ENCODE results near the gene SH3GLB1. TPM values are rescaled to one million over a fixed set of nuclear protein-coding genes. Genes with fewer than 3 reads are reported as not detected.

SH3GLB1 gene
- 42.9 and 45.4 TPM in 2 replicates for total RNA-seq

GRCh38 chr1:86704458-86704971 lies at the start of gene SH3GLB1:
TSS of gene SH3GLB1 (plus strand) at chr1:86704576. CDS start at chr1:86704900, 324 bp downstream.

Other genes starting within 250 kb of the SH3GLB1 start
- gene CLCA1, start 235.6 kb upstream of the SH3GLB1 start, total RNA-seq = not detected in 2 replicates
- gene CLCA4, start 157.5 kb upstream of the SH3GLB1 start, total RNA-seq = not detected in 2 replicates
- gene SELENOF, start 209.6 kb downstream of the SH3GLB1 start, total RNA-seq = 213 and 260 TPM in 2 replicates
- 21.1 and 24.6 TPM in 2 replicates for gene HS2ST1, start 210.1 kb downstream of the SH3GLB1 start, total RNA-seq

Measured in epithelial cell of umbilical artery (primary cell).